K562 (cell line): ENCODE data around the gene TELO2. TPM values are rescaled to one million over a fixed set of nuclear protein-coding genes. Genes with fewer than 3 reads are reported as not detected.

ENCODE experiments used
- ATAC-seq: fragments of 200-7000 bp; cut with Tn5 transposase; 3 replicates; pipeline ENCODE4 v1.9.1; 2020; ENCODE audit warnings: moderate library complexity
- BruUV-seq: library from RNA; stranded (reverse); fragments of 400-500 nt; replicated peaks from 2 replicates; lab custom pipeline; 2021; lab: Mats Ljungman, UMichigan
- CTCF ChIA-PET: fragments of 300-600 bp; formaldehyde crosslinking; extraction: SDS; loops from one replicate; lab custom pipeline; 2021; ENCODE audit warnings: low intra/inter-chr PET ratio; lab: Yijun Ruan, JAX
- POLR2A ChIA-PET: fragments of 300-600, 350-650 bp; sonication (Branson Sonifier 250); formaldehyde crosslinking; extraction: SDS; loops from one replicate; lab custom pipeline; 2021; ENCODE audit warnings: antibody characterized with exemption, inconsistent platforms; lab: Yijun Ruan, JAX
- DNase-seq, 4 experiments: peaks; one replicate each; pipeline versions ENCODE4 v3.0.0 to v3.0.0-alpha.2; 2011 to 2018; ENCODE audit warnings: low spot score in 3 of 4, mixed read lengths in 3 of 4; ENCODE audit errors: extremely low read depth in 1 of 4
- FAIRE-seq: peaks from 2 replicates; lab custom pipeline; 2011; peaks lifted over from hg19 to GRCh38; lab: Jason Lieb, UNC
- H2AFZ ChIP-seq: 2 replicates; pipeline ENCODE4 v1.6.0; 2011; ENCODE audit warnings: low read depth, low read length, control low read depth, inconsistent platforms
- H3K27ac ChIP-seq: fragments of 200-600 bp; 3 replicates; pipeline ENCODE4 v1.8.0; 2011; ENCODE audit warnings: low read depth, mild to moderate bottlenecking, control low read depth, inconsistent platforms, low read length, moderate library complexity, mixed read lengths; ENCODE audit errors: extremely low read depth
- H3K27me3 ChIP-seq, 2 experiments: fragments of 300-600 bp in 1 of 2; 2 replicates in 1 of 2; 3 replicates in 1 of 2; pipeline versions ENCODE4 v1.6.0 to v1.8.0; 2011; ENCODE audit warnings: inconsistent platforms in 2 of 2, low read length in 2 of 2, mild to moderate bottlenecking in 1 of 2, mixed read lengths in 1 of 2, moderate library complexity in 1 of 2; ENCODE audit not compliant: control insufficient read depth in 2 of 2, insufficient read depth in 2 of 2
- H3K36me3 ChIP-seq: fragments of 300-600 bp; 3 replicates; pipeline ENCODE4 v1.8.0; 2011; ENCODE audit warnings: mild to moderate bottlenecking, low read length, inconsistent platforms; ENCODE audit not compliant: control insufficient read depth, insufficient read depth
- H3K4me1 ChIP-seq, 2 experiments: fragments of 200-600 bp in 1 of 2; replicated peaks in 1 of 2; 2 replicates in 1 of 2; 3 replicates in 1 of 2; pipeline versions ENCODE4 v1.5.1 to v1.8.0; 2011; ENCODE audit warnings: inconsistent platforms in 2 of 2, low read length in 2 of 2, mild to moderate bottlenecking in 1 of 2, mixed read lengths in 1 of 2, moderate library complexity in 1 of 2; ENCODE audit not compliant: control insufficient read depth in 2 of 2, insufficient read depth in 2 of 2
- H3K4me2 ChIP-seq: 2 replicates; pipeline ENCODE4 v1.6.1; 2011; ENCODE audit warnings: low read length, control low read depth, inconsistent platforms, mixed read lengths; ENCODE audit not compliant: insufficient read depth
- H3K4me3 ChIP-seq: fragments of 200-600 bp; sonication (generic), shearing (Covaris generic); 2 replicates; pipeline ENCODE4 v1.5.1; 2016; ENCODE audit warnings: control low read depth, inconsistent platforms
- H3K79me2 ChIP-seq: fragments of 200-600 bp; 3 replicates; pipeline ENCODE4 v1.8.0; 2011; ENCODE audit warnings: low read length, inconsistent platforms; ENCODE audit not compliant: control insufficient read depth, insufficient read depth
- H3K9ac ChIP-seq, 2 experiments: 2 replicates each; pipeline versions ENCODE4 v1.6.0 to v1.6.1; 2011; ENCODE audit warnings: low read depth in 2 of 2, low read length in 2 of 2, control low read depth in 1 of 2, inconsistent platforms in 1 of 2, mild to moderate bottlenecking in 1 of 2, mixed read lengths in 1 of 2; ENCODE audit not compliant: insufficient read depth in 1 of 2
- H3K9me1 ChIP-seq: one replicate; pipeline ENCODE4 v1.6.0; 2011; ENCODE audit warnings: inconsistent platforms, mild to moderate bottlenecking, low read length, moderate library complexity; ENCODE audit not compliant: control insufficient read depth, insufficient read depth
- H3K9me3 ChIP-seq: replicated peaks from 2 replicates; pipeline ENCODE4 v1.5.1; 2011; ENCODE audit warnings: low read depth, low read length, inconsistent platforms; ENCODE audit not compliant: control insufficient read depth, insufficient read depth
- H4K20me1 ChIP-seq: replicated peaks from 2 replicates; pipeline ENCODE4 v1.6.1; 2011; ENCODE audit warnings: low read length, inconsistent platforms, mixed read lengths; ENCODE audit not compliant: control insufficient read depth, insufficient read depth
- ATF7 ChIP-seq: fragments of 450-650 bp; IDR thresholded peaks from 2 replicates; pipeline ENCODE4 v1.7.1; 2014; ENCODE audit warnings: mild to moderate bottlenecking, moderate library complexity
- DPF2 ChIP-seq: fragments of 450-650 bp; IDR thresholded peaks from 2 replicates; pipeline ENCODE4 v1.6.1; 2016
- FIP1L1 ChIP-seq: fragments of 200-400 bp; formaldehyde crosslinking; IDR thresholded peaks from 2 replicates; pipeline ENCODE4 v1.6.1; 2018; ENCODE audit warnings: mild to moderate bottlenecking, low read depth, low read length; ENCODE audit not compliant: poor library complexity, severe bottlenecking
- HDAC6 ChIP-seq: IDR thresholded peaks from 2 replicates; pipeline ENCODE4 v1.6.1; 2012; ENCODE audit warnings: low read depth, mild to moderate bottlenecking, control low read depth, inconsistent platforms, low read length, moderate library complexity
- KAT7 ChIP-seq: sonication (generic); formaldehyde crosslinking; IDR thresholded peaks from 2 replicates; pipeline ENCODE4 v1.8.0; 2022; ENCODE audit warnings: missing genetic modification reagents, mild to moderate bottlenecking, borderline replicate concordance
- KDM5B ChIP-seq: fragments of 200-600 bp; sonication (generic); IDR thresholded peaks from 2 replicates; pipeline ENCODE4 v1.6.1; 2012; ENCODE audit warnings: low read depth, mild to moderate bottlenecking, moderate library complexity, low read length, control low read depth, inconsistent platforms; ENCODE audit not compliant: insufficient replicate concordance
- MAFF ChIP-seq: IDR thresholded peaks from 2 replicates; pipeline ENCODE4 v1.6.1; 2012; ENCODE audit warnings: low read length, improper control_type of control experiment
- MAX ChIP-seq: sonication (generic); formaldehyde crosslinking; IDR thresholded peaks from 2 replicates; pipeline ENCODE4 v1.9.0; 2022; ENCODE audit warnings: mild to moderate bottlenecking, missing genetic modification reagents
- MAZ ChIP-seq, 2 experiments: fragments of 450-650 bp in 1 of 2; sonication (generic) in 1 of 2; formaldehyde crosslinking; IDR thresholded peaks in 1 of 2; conservative IDR thresholded peaks in 1 of 2; 2 replicates each; pipeline versions ENCODE4 v1.4.0 to v1.5.0; 2020; ENCODE audit warnings: mild to moderate bottlenecking in 1 of 2, missing genetic modification reagents in 1 of 2
- MCM5 ChIP-seq: fragments of 450-650 bp; IDR thresholded peaks from 2 replicates; pipeline ENCODE4 v1.6.1; 2016; ENCODE audit warnings: low read depth
- MTA1 ChIP-seq: fragments of 450-650 bp; IDR thresholded peaks from 2 replicates; pipeline ENCODE4 v1.6.1; 2017; ENCODE audit warnings: borderline replicate concordance
- NUFIP1 ChIP-seq: fragments of 450-650 bp; IDR thresholded peaks from 2 replicates; pipeline ENCODE4 v1.6.1; 2018; ENCODE audit not compliant: partially characterized antibody
- PML ChIP-seq: IDR thresholded peaks from 2 replicates; pipeline ENCODE4 v1.6.1; 2012; ENCODE audit warnings: low read length, inconsistent platforms
- POLR2B ChIP-seq: fragments of 450-650 bp; IDR thresholded peaks from 2 replicates; pipeline ENCODE4 v1.6.1; 2018; ENCODE audit warnings: low read depth; ENCODE audit not compliant: partially characterized antibody
- ZNF143 ChIP-seq: sonication (generic); formaldehyde crosslinking; IDR thresholded peaks from 2 replicates; pipeline ENCODE4 v1.9.0; 2022; ENCODE audit warnings: mild to moderate bottlenecking, missing genetic modification reagents
- ZNF282 ChIP-seq: sonication (generic); formaldehyde crosslinking; IDR thresholded peaks from 2 replicates; pipeline ENCODE4 v1.8.1; 2023; ENCODE audit warnings: missing genetic modification reagents
- WGBS: fragments of 100-300 bp; shearing (Covaris generic); methylation state at CpG from one replicate; pipeline ENCODE4 v1.1.6; 2016; ENCODE audit warnings: low coverage, mixed read lengths; ENCODE audit not compliant: insufficient coverage; ENCODE audit errors: missing lambda C conversion rate; 5-methylcytosine and 5-hydroxymethylcytosine counted together
- in situ Hi-C: fragments of 300-500 bp; cut with MboI; formaldehyde crosslinking; loops from 4 replicates; pipeline ENCODE4 v1.15.0; 2018; ENCODE audit warnings: inconsistent platforms, mixed read lengths
- intact Hi-C: fragments of 100-400 bp; cut with micrococcal nuclease; formaldehyde crosslinking; loops from 2 replicates; pipeline ENCODE4 v1.14.2; 2022
- polyA plus RNA-seq, 8 experiments: library from polyadenylated mRNA; depleted of rRNA in 4 of 8; stranded (reverse) in 5 of 8; unstranded in 3 of 8; fragments of >200 nt; fragmentation: Nextera tagmentation in 2 of 8; fragmentation: Illumina TruSeq in 1 of 8; extraction: Ambion mirVana in 2 of 8; extraction: Trizol in 1 of 8; gene quantifications; 2 replicates each; pipeline versions ENCODE4 v1.2.1 to v1.2.3, GENCODE V29; 2011 to 2014; ENCODE audit warnings: inconsistent platforms in 1 of 8, missing spikeins in 1 of 8
- total RNA-seq, 7 experiments: library from RNA; depleted of rRNA in 6 of 7; stranded (reverse); fragments of >200 nt in 6 of 7; fragmentation: Illumina TruSeq in 2 of 7; extraction: Trizol in 2 of 7; gene quantifications; 2 replicates each; pipeline versions ENCODE4 v1.2.1 to v1.2.3, GENCODE V29; 2011 to 2021; ENCODE audit warnings: low replicate concordance in 1 of 7
- TF ChIP-seq, protein P1 (sequence below): sonication (generic); formaldehyde crosslinking; IDR thresholded peaks from 2 replicates; pipeline ENCODE4 v1.8.0; 2022; ENCODE audit warnings: mild to moderate bottlenecking, missing genetic modification reagents

The TELO2 gene
- total and polyA plus RNA-seq, 9 of the 15 experiments (the other 6 are each of a cell fraction or from before 2014, with no cell fraction given), result 0.51 to 91.8 (median 14.5) TPM

- TF ChIP-seq MAZ (CRISPR knock-in tag; conservative IDR thresholded peaks at IDR 0.05 in 1 of 2, IDR thresholded peaks at IDR 0.05 in 1 of 2) (no peak), DPF2 (no peak), FIP1L1 (peak; percentile 4)
Observed at GRCh38 chr16:1495211-1495888, 2.2 kb downstream of the TELO2 start (continued).

DNA sequence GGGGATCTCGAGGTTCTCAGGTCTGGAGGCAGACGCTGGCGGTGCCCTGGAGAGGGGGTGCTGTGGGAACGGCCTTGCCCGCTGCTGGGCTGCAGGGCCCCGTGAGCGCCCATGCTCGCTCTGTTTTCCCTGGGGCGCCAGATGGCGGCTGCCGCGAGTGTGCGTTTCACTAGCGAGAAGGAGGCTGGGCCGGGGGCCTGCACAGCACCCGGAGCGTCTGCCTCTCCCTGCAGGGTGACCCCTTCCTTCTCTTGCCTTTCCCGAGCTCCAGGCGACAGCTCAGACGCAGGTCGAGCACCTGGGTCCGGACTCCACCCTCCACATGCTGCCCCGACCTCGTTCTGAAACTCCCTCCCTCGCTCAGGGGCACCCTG is 2.7 kb downstream of the TELO2 start:
- Histone ChIP-seq H3K9me3 (no peaks in the 10 kb centered on the region), H2AFZ (no peak overlapping the region), H3K79me2 (peaks cover 32% of the 10 kb centered on the region), H3K27me3 (no peaks in the 10 kb centered on the region), H3K4me2 (no peak overlapping the region), H3K9ac (peak overlapping the region in 1 of 2 experiments; percentile 52; a peak in 1 of 4 replicates), H3K4me3 (no peak overlapping the region), H3K36me3 (peaks cover 66% of the 10 kb centered on the region; the same call in 2 of the 3 replicates), H3K27ac (no peak overlapping the region), H3K4me1 (peaks cover 16 to 62% of the 10 kb centered on the region in 2 experiments; a peak in 3 of 5 replicates), H4K20me1 (peaks cover 7% of the 10 kb centered on the region; the same call in 1 of the 2 replicates), H3K9me1 (no peaks in the 10 kb centered on the region)
- ChIA-PET CTCF (no interaction called here), POLR2A (interaction anchor here (0.6 kb wide), 1 partner anchor 469 kb away, joined by 3 read pairs; the partner anchor contains the start of gene RPS2)
- TF ChIP-seq POLR2B (no peak), PML (no peak), MCM5 (no peak), ZNF282 (CRISPR knock-in tag) (no peak), KAT7 (CRISPR knock-in tag) (no peak), ATF7 (no peak), ZNF143 (no peak), MAFF (no peak), HDAC6 (no peak), MTA1 (no peak), NUFIP1 (no peak), MAX (CRISPR knock-in tag) (no peak), KDM5B (no peak)
- TF ChIP-seq, protein P1, sequence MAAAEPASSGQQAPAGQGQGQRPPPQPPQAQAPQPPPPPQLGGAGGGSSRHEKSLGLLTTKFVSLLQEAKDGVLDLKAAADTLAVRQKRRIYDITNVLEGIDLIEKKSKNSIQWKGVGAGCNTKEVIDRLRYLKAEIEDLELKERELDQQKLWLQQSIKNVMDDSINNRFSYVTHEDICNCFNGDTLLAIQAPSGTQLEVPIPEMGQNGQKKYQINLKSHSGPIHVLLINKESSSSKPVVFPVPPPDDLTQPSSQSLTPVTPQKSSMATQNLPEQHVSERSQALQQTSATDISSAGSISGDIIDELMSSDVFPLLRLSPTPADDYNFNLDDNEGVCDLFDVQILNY, result no peak
- ATAC-seq, result no peak
- intact Hi-C loops, result no loop called here
- in situ Hi-C loops, result no loop called here
- peak in 1 of 4 experiments; percentile 7 for DNase-seq
- BruUV-seq, result no TSS peak
- no peak for FAIRE-seq
- WGBS, result 96% methylated on average over 6 of the region's 25 CpGs
